Neuron (in vitro differentiated cells): ENCODE measurements around the gene CCM2.

ENCODE experiments used
- H2AFZ ChIP-seq: one replicate; pipeline ENCODE4 v1.6.1; 2013; ENCODE audit warnings: low read depth, mild to moderate bottlenecking, inconsistent platforms, low read length, moderate library complexity
- H3K27me3 ChIP-seq: one replicate; pipeline ENCODE4 v1.6.1; 2013; ENCODE audit warnings: low read length; ENCODE audit not compliant: insufficient read depth
- H3K36me3 ChIP-seq: one replicate; pipeline ENCODE4 v1.6.1; 2013; ENCODE audit warnings: low read length; ENCODE audit not compliant: insufficient read depth
- H3K4me1 ChIP-seq: one replicate; pipeline ENCODE4 v1.6.1; 2013; ENCODE audit warnings: low read length; ENCODE audit not compliant: insufficient read depth
- H3K4me3 ChIP-seq: 2 replicates; pipeline ENCODE4 v1.5.1; 2013; ENCODE audit warnings: mild to moderate bottlenecking, low read length, moderate library complexity
- H3K9me3 ChIP-seq: one replicate; pipeline ENCODE4 v1.6.1; 2013; ENCODE audit warnings: low read length

Gene CCM2

GRCh38 chr7:44964831-44965440, 35.1 kb upstream of the CCM2 start:
- H3K27me3 ChIP-seq: peaks cover 11% of the 10 kb centered on the region
- no peaks in the 10 kb centered on the region for H3K9me3 ChIP-seq
- H3K36me3 ChIP-seq: no peaks in the 10 kb centered on the region
- no peaks in the 10 kb centered on the region for H3K4me1 ChIP-seq
- no peak overlapping the region for H2AFZ ChIP-seq
- no peak overlapping the region for H3K4me3 ChIP-seq

GRCh38 chr7:44965441-44965903, 34.5 kb upstream of the CCM2 start:
- Histone ChIP-seq H2AFZ (no peak overlapping the region), H3K27me3 (peaks cover 11% of the 10 kb centered on the region), H3K36me3 (no peaks in the 10 kb centered on the region), H3K9me3 (no peaks in the 10 kb centered on the region), H3K4me3 (no peak overlapping the region), H3K4me1 (no peaks in the 10 kb centered on the region)

GRCh38 chr7:44965937-44966730, 33.9 kb upstream of the CCM2 start:
- H3K4me3 ChIP-seq: no peak overlapping the region
- H3K27me3 ChIP-seq: peaks cover 11% of the 10 kb centered on the region
- H3K4me1 ChIP-seq: no peaks in the 10 kb centered on the region
- H2AFZ ChIP-seq: no peak overlapping the region
- no peaks in the 10 kb centered on the region for H3K9me3 ChIP-seq
- no peaks in the 10 kb centered on the region for H3K36me3 ChIP-seq

GRCh38 chr7:44966731-44967538, 33.1 kb upstream of the CCM2 start:
- H3K27me3 ChIP-seq: peaks cover 11% of the 10 kb centered on the region
- no peaks in the 10 kb centered on the region for H3K4me1 ChIP-seq
- H3K9me3 ChIP-seq: no peaks in the 10 kb centered on the region
- no peaks in the 10 kb centered on the region for H3K36me3 ChIP-seq
- no peak overlapping the region for H2AFZ ChIP-seq
- H3K4me3 ChIP-seq: no peak overlapping the region

GRCh38 chr7:44967571-44968446, 32.2 kb upstream of the CCM2 start:
- Histone ChIP-seq H3K27me3 (peaks cover 5% of the 10 kb centered on the region), H3K4me1 (no peaks in the 10 kb centered on the region), H3K9me3 (no peaks in the 10 kb centered on the region)

GRCh38 chr7:44969049-44969700, 30.8 kb upstream of the CCM2 start:
- no peak overlapping the region for H3K4me3 ChIP-seq
- no peaks in the 10 kb centered on the region for H3K4me1 ChIP-seq
- no peaks in the 10 kb centered on the region for H3K36me3 ChIP-seq
- H3K9me3 ChIP-seq: no peaks in the 10 kb centered on the region
- no peak overlapping the region for H2AFZ ChIP-seq
- H3K27me3 ChIP-seq: no peaks in the 10 kb centered on the region

More at GRCh38 chr7:44967571-44968446, 32.2 kb upstream of the CCM2 start:
- Histone ChIP-seq H3K36me3 (no peaks in the 10 kb centered on the region), H3K4me3 (no peak overlapping the region), H2AFZ (no peak overlapping the region)

- Histone ChIP-seq H3K27me3 (no peaks in the 10 kb centered on the region), H2AFZ (no peak overlapping the region), H3K4me1 (no peaks in the 10 kb centered on the region), H3K36me3 (no peaks in the 10 kb centered on the region), H3K4me3 (no peak overlapping the region), H3K9me3 (no peaks in the 10 kb centered on the region)
These were observed 30.1 kb upstream of the CCM2 start for GRCh38 chr7:44969701-44970522.

GRCh38 chr7:44970523-44971051, 29.4 kb upstream of the CCM2 start:
- no peaks in the 10 kb centered on the region for H3K36me3 ChIP-seq
- no peaks in the 10 kb centered on the region for H3K4me1 ChIP-seq
- H3K4me3 ChIP-seq: no peak overlapping the region
- no peaks in the 10 kb centered on the region for H3K9me3 ChIP-seq
- H3K27me3 ChIP-seq: no peaks in the 10 kb centered on the region
- no peak overlapping the region for H2AFZ ChIP-seq

GRCh38 chr7:44971188-44971901, 28.7 kb upstream of the CCM2 start:
- no peaks in the 10 kb centered on the region for H3K36me3 ChIP-seq
- no peaks in the 10 kb centered on the region for H3K27me3 ChIP-seq
- H3K4me3 ChIP-seq: no peak overlapping the region
- no peak overlapping the region for H2AFZ ChIP-seq
- H3K4me1 ChIP-seq: no peaks in the 10 kb centered on the region
- H3K9me3 ChIP-seq: no peaks in the 10 kb centered on the region

- no peak overlapping the region for H3K4me3 ChIP-seq
These were observed 28.0 kb upstream of the CCM2 start for GRCh38 chr7:44971902-44972441.

GRCh38 chr7:44972562-44972961, 27.4 kb upstream of the CCM2 start:
- H3K4me1 ChIP-seq: no peaks in the 10 kb centered on the region
- no peak overlapping the region for H2AFZ ChIP-seq
- H3K36me3 ChIP-seq: no peaks in the 10 kb centered on the region
- no peaks in the 10 kb centered on the region for H3K27me3 ChIP-seq
- H3K4me3 ChIP-seq: no peak overlapping the region
- no peaks in the 10 kb centered on the region for H3K9me3 ChIP-seq

More at GRCh38 chr7:44971902-44972441, 28.0 kb upstream of the CCM2 start:
- H3K36me3 ChIP-seq: no peaks in the 10 kb centered on the region
- no peaks in the 10 kb centered on the region for H3K27me3 ChIP-seq
- H3K9me3 ChIP-seq: no peaks in the 10 kb centered on the region
- no peaks in the 10 kb centered on the region for H3K4me1 ChIP-seq
- no peak overlapping the region for H2AFZ ChIP-seq
